ENCODE data around the gene SLCO2B1.

DNA sequence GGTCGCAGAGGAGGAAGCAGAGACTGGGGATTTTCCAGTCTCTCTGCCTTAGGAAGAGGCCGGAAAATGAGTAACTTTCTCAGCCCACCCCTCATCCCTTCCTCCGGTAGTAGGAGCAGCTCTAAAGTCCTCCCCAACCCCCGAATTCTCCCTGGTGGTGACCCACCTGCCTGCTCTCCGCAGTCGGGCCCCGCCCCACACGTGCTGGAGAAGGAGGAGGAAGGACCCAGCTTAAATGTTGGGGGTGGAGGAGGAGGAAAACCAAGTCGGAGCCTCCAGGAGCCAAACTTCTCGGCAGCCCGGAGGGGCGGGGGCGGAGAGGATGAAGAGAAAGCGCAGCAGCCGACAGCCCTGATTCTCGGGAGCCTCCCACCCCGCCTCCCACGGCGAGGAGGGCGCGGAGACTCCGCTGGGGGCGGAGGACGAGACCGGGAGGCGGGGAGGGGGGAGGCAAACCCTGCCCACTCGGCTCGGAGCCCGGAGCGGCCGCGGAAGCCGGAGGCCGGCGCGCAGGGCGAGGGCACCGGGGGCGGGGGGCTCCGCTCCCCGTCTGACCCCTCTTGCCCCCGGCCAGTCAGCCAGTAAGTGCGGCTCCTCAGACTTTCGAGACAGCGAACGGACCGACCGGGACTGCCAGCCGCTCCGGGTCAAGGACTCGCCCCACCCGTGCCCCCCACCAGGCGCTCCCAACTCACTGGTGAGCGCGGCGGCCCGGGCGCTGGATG, 89.6 kb downstream of the SLCO2B1 start, which contains the start of gene TPBGL:
- TF ChIP-seq, protein P1, sequence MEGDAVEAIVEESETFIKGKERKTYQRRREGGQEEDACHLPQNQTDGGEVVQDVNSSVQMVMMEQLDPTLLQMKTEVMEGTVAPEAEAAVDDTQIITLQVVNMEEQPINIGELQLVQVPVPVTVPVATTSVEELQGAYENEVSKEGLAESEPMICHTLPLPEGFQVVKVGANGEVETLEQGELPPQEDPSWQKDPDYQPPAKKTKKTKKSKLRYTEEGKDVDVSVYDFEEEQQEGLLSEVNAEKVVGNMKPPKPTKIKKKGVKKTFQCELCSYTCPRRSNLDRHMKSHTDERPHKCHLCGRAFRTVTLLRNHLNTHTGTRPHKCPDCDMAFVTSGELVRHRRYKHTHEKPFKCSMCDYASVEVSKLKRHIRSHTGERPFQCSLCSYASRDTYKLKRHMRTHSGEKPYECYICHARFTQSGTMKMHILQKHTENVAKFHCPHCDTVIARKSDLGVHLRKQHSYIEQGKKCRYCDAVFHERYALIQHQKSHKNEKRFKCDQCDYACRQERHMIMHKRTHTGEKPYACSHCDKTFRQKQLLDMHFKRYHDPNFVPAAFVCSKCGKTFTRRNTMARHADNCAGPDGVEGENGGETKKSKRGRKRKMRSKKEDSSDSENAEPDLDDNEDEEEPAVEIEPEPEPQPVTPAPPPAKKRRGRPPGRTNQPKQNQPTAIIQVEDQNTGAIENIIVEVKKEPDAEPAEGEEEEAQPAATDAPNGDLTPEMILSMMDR (IDR thresholded peaks at IDR 0.05): no peak
- TF ChIP-seq POLR2AphosphoS5 (IDR thresholded peaks at IDR 0.05): no peak
- TF ChIP-seq POLR2A (IDR thresholded peaks at IDR 0.05): no peak
- no peak for TF ChIP-seq EP300 (IDR thresholded peaks at IDR 0.05)

All from suprapubic skin (tissue), 4 donors.